Kidney (tissue), 14 donors: ENCODE measurements around the gene MZT1. TPM values are rescaled to one million over a fixed set of nuclear protein-coding genes. Genes with fewer than 3 reads are reported as not detected.

ENCODE experiments used
- DNase-seq, 5 donors: peaks; one replicate each; pipeline ENCODE4 v3.0.0-alpha.2; 2013 to 2020
- FAIRE-seq: peaks from 2 replicates; lab custom pipeline; 2012; peaks lifted over from hg19 to GRCh38; lab: Jason Lieb, UNC
- H3K27ac ChIP-seq, 2 donors: one replicate each; pipeline ENCODE4 v1.7.0; 2013; ENCODE audit warnings: low read depth in 2 of 2, low read length in 2 of 2, inconsistent platforms in 1 of 2
- H3K27me3 ChIP-seq: one replicate; pipeline ENCODE4 v1.7.1; 2013; ENCODE audit warnings: low read length, inconsistent platforms; ENCODE audit not compliant: control insufficient read depth, insufficient read depth
- H3K36me3 ChIP-seq, 3 donors: one replicate each; pipeline versions ENCODE4 v1.7.0 to v1.7.1; 2013; ENCODE audit warnings: low read length in 3 of 3, control low read depth in 1 of 3, inconsistent platforms in 1 of 3; ENCODE audit not compliant: insufficient read depth in 3 of 3, control insufficient read depth in 2 of 3
- H3K4me1 ChIP-seq, 3 donors: one replicate each; pipeline versions ENCODE4 v1.7.0 to v1.7.1; 2013; ENCODE audit warnings: low read length in 3 of 3, inconsistent platforms in 1 of 3, low read depth in 1 of 3; ENCODE audit not compliant: control insufficient read depth in 2 of 3, insufficient read depth in 2 of 3
- H3K4me3 ChIP-seq, 3 donors: one replicate each; pipeline versions ENCODE4 v1.7.0 to v1.8.1; 2013; ENCODE audit warnings: low read length in 3 of 3, control low read depth in 1 of 3, inconsistent platforms in 1 of 3
- H3K9ac ChIP-seq, 3 donors: one replicate each; pipeline versions ENCODE4 v1.7.0 to v1.7.1; 2013; ENCODE audit warnings: low read length in 3 of 3, control low read depth in 1 of 3, inconsistent platforms in 1 of 3
- H3K9me3 ChIP-seq, 3 donors: one replicate each; pipeline versions ENCODE4 v1.7.0 to v1.7.1; 2013; ENCODE audit warnings: low read length in 3 of 3, control low read depth in 1 of 3, inconsistent platforms in 1 of 3; ENCODE audit not compliant: control insufficient read depth in 2 of 3, insufficient read depth in 1 of 3
- intact Hi-C: fragments of 100-400 bp; cut with DNase I; formaldehyde crosslinking; loops from one replicate; pipeline ENCODE4 v1.11.1; 2022
- polyA plus RNA-seq: library from polyadenylated mRNA; stranded (reverse); fragments of 350-450 nt; fragmentation: Illumina TruSeq; extraction: RNeasy Lipid Tissue Mini Kit (QIAGEN cat#74804); gene quantifications from one replicate; pipeline ENCODE4 v1.2.3, GENCODE V29; 2014; ENCODE audit warnings: low read depth, low replicate concordance; ENCODE audit not compliant: insufficient read depth
- total RNA-seq: library from RNA; stranded (reverse); fragmentation: NEBNext Ultra II Directional; extraction: Animal tissue kit (Norgen Biotek cat#: 25700); gene quantifications from one replicate; pipeline ENCODE4 v1.2.1, GENCODE V29; 2021
- TF ChIP-seq, protein P1 (sequence below): IDR thresholded peaks from 3 replicates; pipeline ENCODE4 v1.5.1; 2012; ENCODE audit warnings: mild to moderate bottlenecking, moderate library complexity, borderline replicate concordance; ENCODE audit not compliant: insufficient read depth; ENCODE audit errors: extremely low read depth
- donor health status: control.
- donor health status: control.
- donor health status: control.
- donor health status: control.
- donor health status: control.
- donor health status: DM: yes; HTN: yes; CAD: no.
- donor health status: Normal renal cell carcinoma (clear cell type).

The MZT1 gene
- total and polyA plus RNA-seq, 2 donors from 2014 or later = 6.5 to 6.8 TPM

DNA sequence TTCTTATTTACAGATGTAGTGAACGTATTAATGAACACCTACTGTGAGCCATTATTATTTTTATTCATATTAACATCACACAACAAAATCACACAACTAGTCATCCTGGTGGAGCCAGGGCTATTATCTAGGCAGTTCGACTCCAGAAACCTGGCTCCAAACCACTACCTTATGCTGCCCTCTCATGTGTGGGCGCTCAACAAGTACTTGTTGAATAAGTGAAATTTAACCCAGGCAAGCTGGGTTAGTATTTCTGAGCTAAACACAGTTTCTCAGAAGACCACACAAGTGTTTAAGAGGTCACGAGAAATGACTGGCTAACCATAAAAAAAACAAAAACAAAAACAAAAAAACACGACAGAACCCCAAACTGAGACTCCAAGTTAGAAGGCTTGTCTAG is 33.6 kb downstream of the MZT1 start:
- H3K27ac ChIP-seq = no peak overlapping the region
- no peaks in the 10 kb centered on the region for H3K9me3 ChIP-seq
- H3K4me3 ChIP-seq = no peak overlapping the region
- no peaks in the 10 kb centered on the region for H3K36me3 ChIP-seq
- H3K9ac ChIP-seq = no peak overlapping the region
- H3K4me1 ChIP-seq = no peaks in the 10 kb centered on the region
- TF ChIP-seq, protein P1, sequence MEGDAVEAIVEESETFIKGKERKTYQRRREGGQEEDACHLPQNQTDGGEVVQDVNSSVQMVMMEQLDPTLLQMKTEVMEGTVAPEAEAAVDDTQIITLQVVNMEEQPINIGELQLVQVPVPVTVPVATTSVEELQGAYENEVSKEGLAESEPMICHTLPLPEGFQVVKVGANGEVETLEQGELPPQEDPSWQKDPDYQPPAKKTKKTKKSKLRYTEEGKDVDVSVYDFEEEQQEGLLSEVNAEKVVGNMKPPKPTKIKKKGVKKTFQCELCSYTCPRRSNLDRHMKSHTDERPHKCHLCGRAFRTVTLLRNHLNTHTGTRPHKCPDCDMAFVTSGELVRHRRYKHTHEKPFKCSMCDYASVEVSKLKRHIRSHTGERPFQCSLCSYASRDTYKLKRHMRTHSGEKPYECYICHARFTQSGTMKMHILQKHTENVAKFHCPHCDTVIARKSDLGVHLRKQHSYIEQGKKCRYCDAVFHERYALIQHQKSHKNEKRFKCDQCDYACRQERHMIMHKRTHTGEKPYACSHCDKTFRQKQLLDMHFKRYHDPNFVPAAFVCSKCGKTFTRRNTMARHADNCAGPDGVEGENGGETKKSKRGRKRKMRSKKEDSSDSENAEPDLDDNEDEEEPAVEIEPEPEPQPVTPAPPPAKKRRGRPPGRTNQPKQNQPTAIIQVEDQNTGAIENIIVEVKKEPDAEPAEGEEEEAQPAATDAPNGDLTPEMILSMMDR = no peak
- no peak for FAIRE-seq
- no peaks in the 10 kb centered on the region for H3K27me3 ChIP-seq
- peak in 1 of 5 donors; percentile 22 for DNase-seq
- intact Hi-C loops = no loop called here

DNA sequence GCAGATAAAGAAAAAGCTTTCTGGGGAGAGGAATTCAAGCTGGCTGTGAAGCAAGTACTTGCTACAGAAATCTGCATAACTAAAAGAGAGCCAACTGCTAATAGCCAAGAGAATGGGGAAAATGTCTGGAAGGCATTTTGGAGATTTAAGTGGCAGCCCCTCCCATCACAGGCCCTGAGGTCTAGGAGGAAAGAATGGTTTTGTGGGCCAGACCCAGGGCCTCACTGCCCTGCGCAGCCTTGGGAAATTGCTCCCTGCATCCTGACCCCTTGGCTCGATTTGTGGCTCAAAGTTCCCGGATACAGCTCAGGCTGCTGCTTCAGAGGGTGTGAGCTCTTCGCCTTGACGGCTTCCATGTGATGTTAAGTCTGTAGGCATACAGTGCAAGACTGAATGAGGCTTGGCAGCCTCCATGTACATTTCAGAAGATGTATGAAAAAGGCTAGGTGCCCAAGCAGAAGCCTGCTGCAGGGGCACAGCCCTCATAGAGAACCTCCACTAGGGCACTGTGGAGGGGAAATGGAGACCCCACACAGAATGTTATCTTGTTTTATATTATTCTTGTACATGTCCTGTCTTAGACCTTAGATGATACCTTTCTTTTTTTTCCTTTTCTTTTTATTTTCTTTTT is 34.4 kb downstream of the MZT1 start:
- H3K27me3 ChIP-seq = no peaks in the 10 kb centered on the region
- no peak overlapping the region for H3K9ac ChIP-seq
- intact Hi-C loops = no loop called here
- FAIRE-seq (no peak), DNase-seq (no peak)
- TF ChIP-seq, protein P1 = no peak
- no peaks in the 10 kb centered on the region for H3K4me1 ChIP-seq
- H3K36me3 ChIP-seq = no peaks in the 10 kb centered on the region
- no peak overlapping the region for H3K4me3 ChIP-seq
- H3K9me3 ChIP-seq = no peaks in the 10 kb centered on the region
- H3K27ac ChIP-seq = no peak overlapping the region

DNA sequence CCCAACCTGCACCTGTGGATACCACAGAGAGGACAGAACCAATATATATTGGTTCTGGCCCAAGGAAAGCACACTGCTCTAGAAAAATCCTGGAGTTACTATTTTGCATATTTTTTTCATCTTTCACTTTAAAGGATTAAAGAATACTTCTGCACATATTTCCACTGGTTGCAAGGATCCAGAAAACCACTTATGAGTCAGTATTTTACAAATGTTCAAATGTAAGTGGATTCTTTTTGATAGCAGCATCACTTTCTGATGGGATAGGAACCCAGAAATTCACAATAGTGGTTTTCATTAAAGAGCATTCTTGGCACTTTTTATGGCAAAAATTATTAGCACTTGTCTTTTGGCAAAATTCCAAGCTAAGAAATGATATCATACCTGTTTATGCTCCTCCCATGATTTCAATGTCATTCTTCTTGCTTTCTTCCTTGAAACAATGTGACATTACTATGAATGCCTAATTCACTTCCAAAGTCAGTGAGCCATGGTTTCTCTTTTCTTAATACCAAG is 38.2 kb downstream of the MZT1 start:
- intact Hi-C loops = no loop called here
- H3K4me1 ChIP-seq = no peaks in the 10 kb centered on the region
- H3K4me3 ChIP-seq = no peak overlapping the region
- FAIRE-seq = no peak
- no peak for DNase-seq
- H3K36me3 ChIP-seq = no peaks in the 10 kb centered on the region
- H3K9ac ChIP-seq = no peak overlapping the region
- H3K9me3 ChIP-seq = no peaks in the 10 kb centered on the region
- H3K27ac ChIP-seq = no peak overlapping the region
- TF ChIP-seq, protein P1 = no peak
- H3K27me3 ChIP-seq = no peaks in the 10 kb centered on the region
